H9 (cell line): ENCODE results near the gene CCDC82. TPM values are rescaled to one million over a fixed set of nuclear protein-coding genes. Genes with fewer than 3 reads are reported as not detected.

ENCODE experiments used
- DNase-seq: peaks from one replicate; pipeline ENCODE4 v3.0.0-alpha.2; 2017
- H2AFZ ChIP-seq: one replicate; pipeline ENCODE4 v1.6.1; 2013; ENCODE audit warnings: mild to moderate bottlenecking, low read length, control low read depth, moderate library complexity
- H2AK5ac ChIP-seq: 2 replicates; pipeline ENCODE4 v1.6.1; 2013; ENCODE audit warnings: low read length, control low read depth, mixed read lengths; ENCODE audit not compliant: insufficient read length
- H2BK120ac ChIP-seq: one replicate; pipeline ENCODE4 v1.6.1; 2013; ENCODE audit warnings: low read depth, mild to moderate bottlenecking, low read length, control low read depth, inconsistent platforms; ENCODE audit not compliant: poor library complexity, severe bottlenecking
- H2BK12ac ChIP-seq: 2 replicates; pipeline ENCODE4 v1.6.1; 2013; ENCODE audit warnings: low read length, control low read depth, mixed read lengths, low read depth; ENCODE audit not compliant: insufficient read length
- H2BK15ac ChIP-seq: 2 replicates; pipeline ENCODE4 v1.6.1; 2013; ENCODE audit warnings: low read depth, low read length, control low read depth
- H2BK20ac ChIP-seq: one replicate; pipeline ENCODE4 v1.6.1; 2013; ENCODE audit warnings: low read depth, mild to moderate bottlenecking, low read length, control low read depth, inconsistent platforms; ENCODE audit not compliant: poor library complexity, severe bottlenecking
- H2BK5ac ChIP-seq: 2 replicates; pipeline ENCODE4 v1.6.1; 2013; ENCODE audit warnings: low read length, control low read depth, mixed read lengths; ENCODE audit not compliant: insufficient read length
- H3K14ac ChIP-seq: 2 replicates; pipeline ENCODE4 v1.6.1; 2013; ENCODE audit warnings: low read length, control low read depth; ENCODE audit not compliant: insufficient read depth
- H3K18ac ChIP-seq: 2 replicates; pipeline ENCODE4 v1.6.1; 2013; ENCODE audit warnings: low read depth, mild to moderate bottlenecking, mixed read lengths, low read length, control low read depth; ENCODE audit not compliant: insufficient read length
- H3K23ac ChIP-seq: 2 replicates; pipeline ENCODE4 v1.6.1; 2013; ENCODE audit warnings: low read length, control low read depth, mixed read lengths, low read depth; ENCODE audit not compliant: insufficient read length
- H3K23me2 ChIP-seq: 2 replicates; pipeline ENCODE4 v1.6.1; 2013; ENCODE audit warnings: low read depth, mild to moderate bottlenecking, mixed read lengths, low read length, control low read depth; ENCODE audit not compliant: insufficient read length, poor library complexity, severe bottlenecking
- H3K27ac ChIP-seq: 2 replicates; pipeline ENCODE4 v1.5.1; 2013; ENCODE audit warnings: low read length, control low read depth, mixed read lengths, low read depth; ENCODE audit not compliant: insufficient read length
- H3K27me3 ChIP-seq: 2 replicates; pipeline ENCODE4 v1.6.1; 2013; ENCODE audit warnings: low read length, control low read depth, inconsistent platforms; ENCODE audit not compliant: insufficient read depth
- H3K4ac ChIP-seq: 2 replicates; pipeline ENCODE4 v1.6.1; 2013; ENCODE audit warnings: low read depth, mild to moderate bottlenecking, control low read depth, inconsistent platforms, low read length, moderate library complexity
- H3K4me1 ChIP-seq: 2 replicates; pipeline ENCODE4 v1.6.1; 2013; ENCODE audit warnings: low read length, control low read depth, inconsistent platforms; ENCODE audit not compliant: insufficient read depth
- H3K4me2 ChIP-seq: 2 replicates; pipeline ENCODE4 v1.6.1; 2013; ENCODE audit warnings: low read length, control low read depth, mixed read lengths; ENCODE audit not compliant: insufficient read length, insufficient read depth
- H3K56ac ChIP-seq: 2 replicates; pipeline ENCODE4 v1.6.1; 2013; ENCODE audit warnings: low read depth, mild to moderate bottlenecking, mixed read lengths, low read length, control low read depth; ENCODE audit not compliant: insufficient read length
- H3K79me1 ChIP-seq: 2 replicates; pipeline ENCODE4 v1.6.1; 2013; ENCODE audit warnings: low read depth, mild to moderate bottlenecking, moderate library complexity, low read length, control low read depth, inconsistent platforms; ENCODE audit not compliant: insufficient read depth, poor library complexity, severe bottlenecking
- H3K79me2 ChIP-seq: 2 replicates; pipeline ENCODE4 v1.6.1; 2013; ENCODE audit warnings: low read length, control low read depth, inconsistent platforms; ENCODE audit not compliant: insufficient read depth
- H3K9ac ChIP-seq: 2 replicates; pipeline ENCODE4 v1.6.1; 2013; ENCODE audit warnings: low read length, control low read depth, mixed read lengths; ENCODE audit not compliant: insufficient read length; ENCODE audit errors: extremely low read depth
- H3K9me3 ChIP-seq: one replicate; pipeline ENCODE4 v1.6.1; 2013; ENCODE audit warnings: low read depth, low read length, inconsistent platforms; ENCODE audit not compliant: control insufficient read depth
- H3T11ph ChIP-seq: one replicate; pipeline ENCODE4 v1.6.1; 2013; ENCODE audit warnings: mild to moderate bottlenecking, low read length, control low read depth, inconsistent platforms
- H4K20me1 ChIP-seq: one replicate; pipeline ENCODE4 v1.6.1; 2013; ENCODE audit not compliant: control insufficient read depth, insufficient read length, insufficient read depth
- H4K5ac ChIP-seq: 2 replicates; pipeline ENCODE4 v1.6.1; 2013; ENCODE audit warnings: low read depth, mild to moderate bottlenecking, mixed read lengths, low read length, control low read depth; ENCODE audit not compliant: insufficient read length
- H4K8ac ChIP-seq: replicated peaks from 2 replicates; pipeline ENCODE4 v1.6.1; 2013; ENCODE audit warnings: low read length, control low read depth, mixed read lengths, low read depth; ENCODE audit not compliant: insufficient read length
- H4K91ac ChIP-seq: 2 replicates; pipeline ENCODE4 v1.6.1; 2013; ENCODE audit warnings: low read depth, mild to moderate bottlenecking, moderate library complexity, mixed read lengths, low read length, control low read depth; ENCODE audit not compliant: insufficient read length
- H3K27ac Mint-ChIP-seq, 3 experiments: 2 replicates in 2 of 3; 3 replicates in 1 of 3; pipeline ENCODE4 v1.8.0; 2020 to 2021; ENCODE audit warnings: mixed read lengths in 3 of 3, mild to moderate bottlenecking in 1 of 3, moderate library complexity in 1 of 3
- H3K27me3 Mint-ChIP-seq: 2 replicates; pipeline ENCODE4 v1.8.0; 2021; ENCODE audit warnings: low read depth, mild to moderate bottlenecking, moderate library complexity, mixed read lengths
- H3K36me3 Mint-ChIP-seq, 3 experiments: 2 replicates in 2 of 3; 3 replicates in 1 of 3; pipeline ENCODE4 v1.8.0; 2020 to 2021; ENCODE audit warnings: low read depth in 3 of 3, mixed read lengths in 3 of 3; ENCODE audit not compliant: insufficient read depth in 1 of 3
- H3K4me1 Mint-ChIP-seq, 2 experiments: 2 replicates each; pipeline ENCODE4 v1.8.0; 2020; ENCODE audit warnings: mixed read lengths in 2 of 2
- H3K4me3 Mint-ChIP-seq, 2 experiments: 2 replicates in 1 of 2; 3 replicates in 1 of 2; pipeline ENCODE4 v1.8.0; 2020 to 2021; ENCODE audit warnings: mild to moderate bottlenecking in 2 of 2, mixed read lengths in 2 of 2, moderate library complexity in 1 of 2
- H3K9me3 Mint-ChIP-seq, 2 experiments: 2 replicates in 1 of 2; 3 replicates in 1 of 2; pipeline ENCODE4 v1.8.0; 2020; ENCODE audit warnings: mild to moderate bottlenecking in 2 of 2, mixed read lengths in 2 of 2, moderate library complexity in 1 of 2
- WGBS: extraction: QIAGEN DNeasy Blood & Tissue Kit; methylation state at CpG from one replicate; pipeline ENCODE4 v1.1.7; 2013; ENCODE audit warnings: missing lambda C conversion rate, low lambda C conversion rate, mixed read lengths; ENCODE audit not compliant: insufficient read length; ENCODE audit errors: extremely low coverage; 5-methylcytosine and 5-hydroxymethylcytosine counted together
- total RNA-seq: library from RNA; stranded (reverse); gene quantifications from 2 replicates; pipeline ENCODE4 v1.2.1, GENCODE V29; 2021
- TF ChIP-seq, protein P1 (sequence below): fragments of 200-600 bp; sonication (generic); conservative IDR thresholded peaks from 3 replicates; pipeline ENCODE4 v1.8.0; 2021; ENCODE audit warnings: antibody characterized with exemption, mild to moderate bottlenecking

Gene CCDC82
- total RNA-seq, 1 experiment from 2014 or later, result 17.4 TPM

DNA sequence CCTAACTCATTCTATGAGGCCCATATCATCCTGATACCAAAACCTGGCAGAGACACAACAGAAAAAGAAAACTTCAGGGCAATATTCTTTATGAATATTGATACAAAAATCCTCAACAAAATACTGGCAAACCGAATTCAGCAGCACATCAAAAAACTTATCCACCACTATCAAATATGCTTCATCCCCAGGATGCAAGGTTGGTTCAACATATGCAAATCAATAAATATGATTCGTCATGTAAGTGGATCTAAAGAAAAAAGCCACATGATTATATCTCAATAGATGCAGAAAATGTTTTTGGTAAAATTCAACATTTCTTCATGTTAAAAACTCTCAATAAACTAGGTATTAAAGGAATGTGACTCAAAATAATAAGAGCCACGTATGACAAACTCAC, 41.0 kb upstream of the CCDC82 start:
- Histone ChIP-seq H2AK5ac (no peak overlapping the region), H3K79me2 (no peaks in the 10 kb centered on the region), H4K91ac (no peak overlapping the region), H4K20me1 (no peaks in the 10 kb centered on the region), H3K4me2 (no peak overlapping the region), H3T11ph (no peak overlapping the region), H4K5ac (no peak overlapping the region), H3K4me1 (no peaks in the 10 kb centered on the region), H3K9ac (no peak overlapping the region), H2BK12ac (no peak overlapping the region), H3K14ac (no peak overlapping the region), H2BK5ac (no peak overlapping the region), H3K27ac (no peak overlapping the region), H2BK15ac (no peak overlapping the region), H2BK120ac (no peak overlapping the region), H2AFZ (no peak overlapping the region), H3K56ac (no peak overlapping the region), H3K79me1 (no peaks in the 10 kb centered on the region), H3K4ac (no peak overlapping the region), H3K23ac (no peak overlapping the region), H3K18ac (no peak overlapping the region), H3K27me3 (no peaks in the 10 kb centered on the region), H3K23me2 (no peaks in the 10 kb centered on the region), H4K8ac (no peak overlapping the region), H3K9me3 (no peaks in the 10 kb centered on the region), H2BK20ac (no peak overlapping the region)
- H3K27me3 Mint-ChIP-seq, result no peaks in the 10 kb centered on the region
- peaks cover 4 to 18% (median 5%) of the 10 kb centered on the region in 3 experiments; a peak in 6 of 7 replicates for H3K36me3 Mint-ChIP-seq
- H3K4me1 Mint-ChIP-seq, result peaks cover 8 to 9% of the 10 kb centered on the region in 2 experiments
- no CpG with 5 or more reads among the region's 3 CpGs for WGBS
- no peak for DNase-seq
- no peak overlapping the region for H3K27ac Mint-ChIP-seq
- no peak overlapping the region for H3K4me3 Mint-ChIP-seq
- TF ChIP-seq, protein P1, sequence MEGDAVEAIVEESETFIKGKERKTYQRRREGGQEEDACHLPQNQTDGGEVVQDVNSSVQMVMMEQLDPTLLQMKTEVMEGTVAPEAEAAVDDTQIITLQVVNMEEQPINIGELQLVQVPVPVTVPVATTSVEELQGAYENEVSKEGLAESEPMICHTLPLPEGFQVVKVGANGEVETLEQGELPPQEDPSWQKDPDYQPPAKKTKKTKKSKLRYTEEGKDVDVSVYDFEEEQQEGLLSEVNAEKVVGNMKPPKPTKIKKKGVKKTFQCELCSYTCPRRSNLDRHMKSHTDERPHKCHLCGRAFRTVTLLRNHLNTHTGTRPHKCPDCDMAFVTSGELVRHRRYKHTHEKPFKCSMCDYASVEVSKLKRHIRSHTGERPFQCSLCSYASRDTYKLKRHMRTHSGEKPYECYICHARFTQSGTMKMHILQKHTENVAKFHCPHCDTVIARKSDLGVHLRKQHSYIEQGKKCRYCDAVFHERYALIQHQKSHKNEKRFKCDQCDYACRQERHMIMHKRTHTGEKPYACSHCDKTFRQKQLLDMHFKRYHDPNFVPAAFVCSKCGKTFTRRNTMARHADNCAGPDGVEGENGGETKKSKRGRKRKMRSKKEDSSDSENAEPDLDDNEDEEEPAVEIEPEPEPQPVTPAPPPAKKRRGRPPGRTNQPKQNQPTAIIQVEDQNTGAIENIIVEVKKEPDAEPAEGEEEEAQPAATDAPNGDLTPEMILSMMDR, result no peak
- peaks cover 14 to 20% of the 10 kb centered on the region in 2 experiments for H3K9me3 Mint-ChIP-seq
